H1 (cell line): ENCODE data around the gene ZDHHC3. TPM values are rescaled to one million over a fixed set of nuclear protein-coding genes. Genes with fewer than 3 reads are reported as not detected.

Experiments
- CTCF ChIA-PET: fragments of 300-600 bp; sonication (Branson Sonifier 250); formaldehyde crosslinking; loops from one replicate; lab custom pipeline; 2021; ENCODE audit not compliant: partially characterized antibody; lab: Charles Lee
- POLR2A ChIA-PET: fragments of 300-600 bp; sonication (Branson Sonifier 250); formaldehyde crosslinking; loops from one replicate; lab custom pipeline; 2021; ENCODE audit warnings: inconsistent platforms; ENCODE audit not compliant: partially characterized antibody; lab: Charles Lee
- DNase-seq, 2 experiments: peaks; one replicate each; pipeline versions ENCODE4 v3.0.0 to v3.0.0-alpha.2; 2010 to 2022; ENCODE audit warnings: low spot score in 2 of 2, low read depth in 1 of 2, mixed read lengths in 1 of 2
- FAIRE-seq: peaks from 2 replicates; lab custom pipeline; 2011; peaks lifted over from hg19 to GRCh38; lab: Jason Lieb, UNC
- H2AFZ ChIP-seq: 2 replicates; pipeline ENCODE4 v1.8.1; 2012; ENCODE audit warnings: low read length, inconsistent platforms
- H2AK5ac ChIP-seq: 2 replicates; pipeline ENCODE4 v1.6.1; 2013; ENCODE audit warnings: low read depth, low read length
- H2BK120ac ChIP-seq: replicated peaks from 2 replicates; pipeline ENCODE3; 2013; ENCODE audit warnings: low read depth, low read length, inconsistent platforms
- H2BK12ac ChIP-seq: 2 replicates; pipeline ENCODE4 v1.6.1; 2013; ENCODE audit warnings: low read depth, low read length
- H2BK15ac ChIP-seq: 2 replicates; pipeline ENCODE4 v1.6.1; 2013; ENCODE audit warnings: low read length
- H2BK20ac ChIP-seq: 2 replicates; pipeline ENCODE4 v1.6.1; 2013; ENCODE audit warnings: low read length
- H2BK5ac ChIP-seq: 2 replicates; pipeline ENCODE4 v1.6.1; 2013; ENCODE audit warnings: low read depth, low read length
- H3K14ac ChIP-seq: 2 replicates; pipeline ENCODE4 v1.6.1; 2013; ENCODE audit warnings: inconsistent platforms; ENCODE audit not compliant: insufficient read length
- H3K18ac ChIP-seq: 2 replicates; pipeline ENCODE4 v1.6.1; 2013; ENCODE audit warnings: low read length; ENCODE audit errors: extremely low read depth
- H3K23ac ChIP-seq: 2 replicates; pipeline ENCODE4 v1.6.1; 2013; ENCODE audit warnings: inconsistent platforms; ENCODE audit not compliant: insufficient read length
- H3K23me2 ChIP-seq: 2 replicates; pipeline ENCODE4 v1.6.1; 2013; ENCODE audit warnings: low read depth, low read length
- H3K27ac ChIP-seq: 2 replicates; pipeline ENCODE4 v1.6.1; 2011; ENCODE audit warnings: low read depth, low read length, inconsistent platforms
- H3K27me3 ChIP-seq, 4 experiments: replicated peaks in 1 of 4; 1 replicate in 1 of 4; 2 replicates in 3 of 4; pipeline versions ENCODE4 v1.6.1 to v1.8.1; 2011 to 2013; ENCODE audit warnings: low read length in 3 of 4, mild to moderate bottlenecking in 3 of 4, inconsistent platforms in 2 of 4, mixed read lengths in 2 of 4, moderate library complexity in 1 of 4; ENCODE audit not compliant: control insufficient read depth in 3 of 4, insufficient read depth in 3 of 4; ENCODE audit errors: extremely low read depth in 1 of 4
- H3K36me3 ChIP-seq, 4 experiments: 2 replicates each; pipeline versions ENCODE4 v1.6.1 to v1.8.1; 2011 to 2013; ENCODE audit warnings: mild to moderate bottlenecking in 4 of 4, low read length in 3 of 4, moderate library complexity in 2 of 4, control low read depth in 1 of 4, inconsistent platforms in 1 of 4; ENCODE audit not compliant: insufficient read depth in 4 of 4, control insufficient read depth in 2 of 4
- H3K4ac ChIP-seq: replicated peaks from 2 replicates; pipeline ENCODE3; 2013; ENCODE audit warnings: low read length, low read depth, mixed read lengths, inconsistent platforms; ENCODE audit not compliant: insufficient read length
- H3K4me1 ChIP-seq, 4 experiments: replicated peaks in 1 of 4; 1 replicate in 1 of 4; 2 replicates in 3 of 4; pipeline versions ENCODE4 v1.6.1 to v1.8.1; 2011 to 2013; ENCODE audit warnings: low read length in 3 of 4, inconsistent platforms in 2 of 4, mixed read lengths in 1 of 4; ENCODE audit not compliant: insufficient read depth in 4 of 4, control insufficient read depth in 3 of 4
- H3K4me2 ChIP-seq, 2 experiments: 2 replicates each; pipeline versions ENCODE4 v1.6.1 to v1.8.1; 2011 to 2013; ENCODE audit warnings: low read depth in 2 of 2, low read length in 2 of 2, control low read depth in 1 of 2, inconsistent platforms in 1 of 2, mild to moderate bottlenecking in 1 of 2; ENCODE audit not compliant: insufficient read depth in 1 of 2
- H3K4me3 ChIP-seq, 4 experiments: fragments of 200-600, 300-600 bp in 1 of 4; sonication (generic), shearing (Covaris generic), sonication (Bioruptor Twin) in 1 of 4; 2 replicates each; pipeline versions ENCODE4 v1.5.1 to v1.8.1; 2011 to 2016; ENCODE audit warnings: low read length in 4 of 4, low read depth in 3 of 4, control low read depth in 2 of 4, inconsistent platforms in 2 of 4, mild to moderate bottlenecking in 2 of 4, mixed read lengths in 1 of 4, moderate library complexity in 1 of 4; ENCODE audit not compliant: insufficient read depth in 2 of 4; ENCODE audit errors: extremely low read depth in 1 of 4
- H3K56ac ChIP-seq: replicated peaks from 2 replicates; pipeline ENCODE3; 2013; ENCODE audit warnings: low read depth, mild to moderate bottlenecking, mixed read lengths, low read length, inconsistent platforms; ENCODE audit not compliant: insufficient read length
- H3K79me1 ChIP-seq: 2 replicates; pipeline ENCODE4 v1.6.1; 2013; ENCODE audit warnings: low read depth, low read length, control low read depth
- H3K79me2 ChIP-seq, 2 experiments: 2 replicates each; pipeline versions ENCODE4 v1.6.1 to v1.8.1; 2012 to 2013; ENCODE audit warnings: low read length in 2 of 2, mild to moderate bottlenecking in 2 of 2, inconsistent platforms in 1 of 2; ENCODE audit not compliant: insufficient read depth in 2 of 2, control insufficient read depth in 1 of 2
- H3K9ac ChIP-seq, 4 experiments: replicated peaks in 1 of 4; 1 replicate in 1 of 4; 2 replicates in 3 of 4; pipeline versions ENCODE4 v1.6.1 to v1.8.1; 2011 to 2013; ENCODE audit warnings: low read depth in 3 of 4, low read length in 3 of 4, control low read depth in 2 of 4, mild to moderate bottlenecking in 2 of 4, moderate library complexity in 2 of 4, inconsistent platforms in 1 of 4; ENCODE audit errors: extremely low read depth in 1 of 4
- H3K9me3 ChIP-seq, 2 experiments: 2 replicates each; pipeline versions ENCODE4 v1.6.1 to v1.8.1; 2012 to 2013; ENCODE audit warnings: mild to moderate bottlenecking in 2 of 2, moderate library complexity in 2 of 2, control low read depth in 1 of 2, inconsistent platforms in 1 of 2, low read depth in 1 of 2, low read length in 1 of 2, mixed read lengths in 1 of 2; ENCODE audit not compliant: insufficient read depth in 2 of 2
- H4K20me1 ChIP-seq, 2 experiments: replicated peaks in 1 of 2; 2 replicates each; pipeline versions ENCODE3 to v1.8.1; 2011 to 2013; ENCODE audit warnings: inconsistent platforms in 2 of 2, low read length in 2 of 2, mild to moderate bottlenecking in 1 of 2; ENCODE audit not compliant: insufficient read depth in 2 of 2, control insufficient read depth in 1 of 2
- H4K5ac ChIP-seq: 2 replicates; pipeline ENCODE4 v1.6.1; 2013; ENCODE audit warnings: low read length, low read depth, mixed read lengths, inconsistent platforms; ENCODE audit not compliant: insufficient read length
- H4K8ac ChIP-seq: 2 replicates; pipeline ENCODE4 v1.8.0; 2013; ENCODE audit warnings: mild to moderate bottlenecking, moderate library complexity, low read length, inconsistent platforms; ENCODE audit not compliant: insufficient read depth; ENCODE audit errors: extremely low read depth
- H4K91ac ChIP-seq: replicated peaks from 2 replicates; pipeline ENCODE3; 2013; ENCODE audit warnings: low read length, mixed read lengths, inconsistent platforms; ENCODE audit not compliant: insufficient read length
- GABPA ChIP-seq: IDR thresholded peaks from 2 replicates; pipeline ENCODE4 v1.6.1; 2011; ENCODE audit warnings: mild to moderate bottlenecking, low read length, moderate library complexity, borderline replicate concordance; ENCODE audit not compliant: insufficient read depth
- JUND ChIP-seq: IDR thresholded peaks from 2 replicates; pipeline ENCODE4 v1.6.1; 2011; ENCODE audit warnings: mild to moderate bottlenecking, improper control_type of control experiment, low read length
- MAFK ChIP-seq: IDR thresholded peaks from 2 replicates; pipeline ENCODE4 v1.6.1; 2012; ENCODE audit warnings: low read depth, mild to moderate bottlenecking, improper control_type of control experiment, low read length
- RXRA ChIP-seq: IDR thresholded peaks from 2 replicates; pipeline ENCODE4 v1.6.1; 2011; ENCODE audit warnings: low read depth, mild to moderate bottlenecking, low read length, moderate library complexity; ENCODE audit not compliant: insufficient read depth
- WGBS, 2 experiments: shearing (Covaris generic) in 1 of 2; methylation state at CpG; one replicate each; pipeline versions ENCODE4 v1.1.6 to v1.1.7; 2013 to 2015; ENCODE audit warnings: low lambda C conversion rate in 2 of 2, mixed read lengths in 2 of 2, inconsistent platforms in 1 of 2, low coverage in 1 of 2, missing lambda C conversion rate in 1 of 2; ENCODE audit not compliant: insufficient replicate concordance in 2 of 2, insufficient coverage in 1 of 2, insufficient read length in 1 of 2; ENCODE audit errors: extremely low coverage in 1 of 2, missing lambda C conversion rate in 1 of 2; 5-methylcytosine and 5-hydroxymethylcytosine counted together
- polyA plus RNA-seq, 7 experiments: library from polyadenylated mRNA; depleted of rRNA in 3 of 7; stranded (reverse) in 5 of 7; unstranded in 2 of 7; fragments of >200 nt in 5 of 7; fragments of 200-250 nt in 2 of 7; gene quantifications; 1 replicate in 5 of 7; 2 replicates in 1 of 7; 4 replicates in 1 of 7; pipeline versions ENCODE4 v1.2.1 to v1.2.3, GENCODE V29; 2011 to 2013; ENCODE audit warnings: missing spikeins in 2 of 7, mixed read lengths in 2 of 7
- total RNA-seq: library from RNA; stranded (reverse); fragmentation: NEBNext Ultra II Directional; extraction: Animal tissue kit (Norgen Biotek cat#: 25700); gene quantifications from 2 replicates; pipeline ENCODE4 v1.2.1, GENCODE V29; 2021
- TF ChIP-seq, protein P1 (sequence below): IDR thresholded peaks from 2 replicates; pipeline ENCODE4 v1.6.1; 2012; ENCODE audit warnings: low read length, inconsistent platforms
- TF ChIP-seq, protein P2 (sequence below): IDR thresholded peaks from 2 replicates; pipeline ENCODE4 v1.6.1; 2012; ENCODE audit warnings: inconsistent platforms
- TF ChIP-seq, protein P3 (sequence below), 3 experiments: IDR thresholded peaks; 1 replicate in 2 of 3; 2 replicates in 1 of 3; pipeline versions ENCODE4 v1.5.1 to v1.6.1; 2011; ENCODE audit warnings: low read length in 3 of 3, mild to moderate bottlenecking in 3 of 3, inconsistent platforms in 2 of 3, low read depth in 1 of 3, moderate library complexity in 1 of 3; ENCODE audit not compliant: insufficient read depth in 1 of 3; ENCODE audit errors: control extremely low read depth in 1 of 3

The ZDHHC3 gene
- total and polyA plus RNA-seq, 2 of the 8 experiments (the other 6 are each of a cell fraction or from before 2014, with no cell fraction given): 77.4 to 88.7 TPM

DNA sequence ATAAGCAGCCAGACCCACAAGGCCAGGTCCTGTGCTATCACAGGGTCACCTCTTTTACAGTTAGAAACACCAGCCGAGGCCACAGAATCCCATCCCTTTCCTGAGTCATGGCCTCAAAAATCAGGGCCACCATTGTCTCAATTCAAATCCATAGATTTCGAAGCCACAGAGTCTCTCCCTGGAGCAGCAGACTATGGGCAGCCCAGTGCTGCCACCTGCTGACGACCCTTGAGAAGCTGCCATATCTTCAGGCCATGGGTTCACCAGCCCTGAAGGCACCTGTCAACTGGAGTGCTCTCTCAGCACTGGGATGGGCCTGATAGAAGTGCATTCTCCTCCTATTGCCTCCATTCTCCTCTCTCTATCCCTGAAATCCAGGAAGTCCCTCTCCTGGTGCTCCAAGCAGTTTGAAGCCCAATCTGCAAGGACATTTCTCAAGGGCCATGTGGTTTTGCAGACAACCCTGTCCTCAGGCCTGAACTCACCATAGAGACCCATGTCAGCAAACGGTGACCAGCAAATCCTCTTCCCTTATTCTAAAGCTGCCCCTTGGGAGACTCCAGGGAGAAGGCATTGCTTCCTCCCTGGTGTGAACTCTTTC is 62.0 kb downstream of the ZDHHC3 start:
- Histone ChIP-seq H3K14ac (no peak overlapping the region), H2BK20ac (no peak overlapping the region), H2BK120ac (no peak overlapping the region), H3K56ac (no peak overlapping the region), H3K23me2 (no peaks in the 10 kb centered on the region), H2AFZ (no peak overlapping the region), H3K4ac (no peak overlapping the region), H3K27ac (no peak overlapping the region), H3K18ac (no peak overlapping the region), H3K79me1 (no peaks in the 10 kb centered on the region), H2AK5ac (no peak overlapping the region), H4K20me1 (no peaks in the 10 kb centered on the region), H4K8ac (no peak overlapping the region), H3K36me3 (no peaks in the 10 kb centered on the region), H4K91ac (no peak overlapping the region), H2BK12ac (no peak overlapping the region), H2BK15ac (no peak overlapping the region), H3K27me3 (no peaks in the 10 kb centered on the region), H3K79me2 (no peaks in the 10 kb centered on the region), H3K23ac (no peak overlapping the region), H4K5ac (no peak overlapping the region), H3K4me3 (no peak overlapping the region), H3K9me3 (peaks cover 0 to 3% of the 10 kb centered on the region in 2 experiments; a peak in 1 of 4 replicates), H3K9ac (no peak overlapping the region), H2BK5ac (no peak overlapping the region), H3K4me1 (peaks cover 0 to 2% (median 0%) of the 10 kb centered on the region in 4 experiments; a peak in 1 of 7 replicates), H3K4me2 (no peak overlapping the region)
- DNase-seq (peak; percentile 58 to 85), FAIRE-seq (peak; percentile 89)
- WGBS, 2 experiments: 53% methylated on average over 4 of the region's 4 CpGs; no CpG with 5 or more reads in 1 of the 2 experiments
- CTCF ChIA-PET: interaction anchor here (0.6 to 6.3 kb wide), 42 partner anchors 8 to 597 kb away, joined by 3 to 69 read pairs (median 4); partner anchors contain the start of genes EXOSC7 and TMEM42
- POLR2A ChIA-PET: interaction anchor here (0.6 to 2.1 kb wide), 5 partner anchors 9 to 54 kb away, joined by 3 to 5 read pairs (median 4); no protein-coding TSS in a partner anchor
- TF ChIP-seq, protein P1, sequence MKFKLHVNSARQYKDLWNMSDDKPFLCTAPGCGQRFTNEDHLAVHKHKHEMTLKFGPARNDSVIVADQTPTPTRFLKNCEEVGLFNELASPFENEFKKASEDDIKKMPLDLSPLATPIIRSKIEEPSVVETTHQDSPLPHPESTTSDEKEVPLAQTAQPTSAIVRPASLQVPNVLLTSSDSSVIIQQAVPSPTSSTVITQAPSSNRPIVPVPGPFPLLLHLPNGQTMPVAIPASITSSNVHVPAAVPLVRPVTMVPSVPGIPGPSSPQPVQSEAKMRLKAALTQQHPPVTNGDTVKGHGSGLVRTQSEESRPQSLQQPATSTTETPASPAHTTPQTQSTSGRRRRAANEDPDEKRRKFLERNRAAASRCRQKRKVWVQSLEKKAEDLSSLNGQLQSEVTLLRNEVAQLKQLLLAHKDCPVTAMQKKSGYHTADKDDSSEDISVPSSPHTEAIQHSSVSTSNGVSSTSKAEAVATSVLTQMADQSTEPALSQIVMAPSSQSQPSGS: no peak
- TF ChIP-seq RXRA (no peak), GABPA (no peak), JUND (no peak), MAFK (0 out of 2 replicates have a peak, but pooled peaks have one; percentile 16)
- TF ChIP-seq, protein P2, sequence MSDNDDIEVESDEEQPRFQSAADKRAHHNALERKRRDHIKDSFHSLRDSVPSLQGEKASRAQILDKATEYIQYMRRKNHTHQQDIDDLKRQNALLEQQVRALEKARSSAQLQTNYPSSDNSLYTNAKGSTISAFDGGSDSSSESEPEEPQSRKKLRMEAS: 0 out of 2 replicates have a peak, but pooled peaks have one; percentile 22
- TF ChIP-seq, protein P3, sequence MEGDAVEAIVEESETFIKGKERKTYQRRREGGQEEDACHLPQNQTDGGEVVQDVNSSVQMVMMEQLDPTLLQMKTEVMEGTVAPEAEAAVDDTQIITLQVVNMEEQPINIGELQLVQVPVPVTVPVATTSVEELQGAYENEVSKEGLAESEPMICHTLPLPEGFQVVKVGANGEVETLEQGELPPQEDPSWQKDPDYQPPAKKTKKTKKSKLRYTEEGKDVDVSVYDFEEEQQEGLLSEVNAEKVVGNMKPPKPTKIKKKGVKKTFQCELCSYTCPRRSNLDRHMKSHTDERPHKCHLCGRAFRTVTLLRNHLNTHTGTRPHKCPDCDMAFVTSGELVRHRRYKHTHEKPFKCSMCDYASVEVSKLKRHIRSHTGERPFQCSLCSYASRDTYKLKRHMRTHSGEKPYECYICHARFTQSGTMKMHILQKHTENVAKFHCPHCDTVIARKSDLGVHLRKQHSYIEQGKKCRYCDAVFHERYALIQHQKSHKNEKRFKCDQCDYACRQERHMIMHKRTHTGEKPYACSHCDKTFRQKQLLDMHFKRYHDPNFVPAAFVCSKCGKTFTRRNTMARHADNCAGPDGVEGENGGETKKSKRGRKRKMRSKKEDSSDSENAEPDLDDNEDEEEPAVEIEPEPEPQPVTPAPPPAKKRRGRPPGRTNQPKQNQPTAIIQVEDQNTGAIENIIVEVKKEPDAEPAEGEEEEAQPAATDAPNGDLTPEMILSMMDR (IDR thresholded peaks at IDR 0.05; ENCODE audit: control extremely low read depth in 1 of 3, insufficient read depth in 1 of 3, low read depth in 1 of 3, low read length in 3 of 3): peak; percentile 77 to 96 (median 84)
